ENCODE data around the gene CAMK1D. TPM values are rescaled to one million over a fixed set of nuclear protein-coding genes. Genes with fewer than 3 reads are reported as not detected.

CAMK1D gene
- total and polyA plus RNA-seq, 11 donors = 1.4 to 16.0 (median 2.5) TPM

DNA sequence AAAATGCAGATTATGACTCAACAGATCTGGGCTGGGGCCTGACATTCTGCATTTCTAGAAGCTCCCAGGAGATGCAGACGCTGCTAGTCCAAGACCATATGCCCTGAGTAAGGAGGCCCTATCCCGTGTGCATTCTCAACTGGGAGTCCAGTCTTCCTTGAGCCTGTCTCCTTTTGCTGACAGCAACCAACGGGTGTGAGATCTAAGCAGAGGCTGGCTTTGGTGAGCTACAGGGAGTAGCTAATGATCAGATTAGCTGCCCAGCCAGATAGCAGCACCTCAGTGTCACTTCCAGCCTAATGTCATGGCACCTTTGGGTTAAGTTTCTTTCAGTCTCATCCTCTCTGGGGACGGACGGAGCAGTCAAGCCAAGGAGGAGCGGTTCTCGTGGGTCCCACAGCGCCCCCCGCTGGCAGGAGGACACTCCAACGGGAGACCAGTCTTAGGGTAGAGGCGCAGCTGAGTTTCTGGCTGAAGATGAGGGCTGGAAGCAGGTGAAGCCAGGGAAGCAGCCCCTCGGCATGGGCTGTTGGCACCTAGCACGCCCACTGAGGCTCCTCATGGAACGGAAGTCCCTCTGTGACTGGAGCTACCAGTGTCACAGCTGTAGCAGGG lies 498.1 kb downstream of the CAMK1D start:
- intact Hi-C loops (cut with DNase I) = no loop called here
- H3K4me3 ChIP-seq = no peak overlapping the region
- no peak overlapping the region for H3K27ac ChIP-seq
- peaks cover 0 to 27% (median 15%) of the 10 kb centered on the region in 12 donors for H3K4me1 ChIP-seq
- no peaks in the 10 kb centered on the region for H3K9me3 ChIP-seq
- H3K27me3 ChIP-seq = peaks cover 0 to 20% (median 0%) of the 10 kb centered on the region in 9 donors
- DNase-seq = no peak
- H3K36me3 ChIP-seq = no peaks in the 10 kb centered on the region
- TF ChIP-seq, protein P1, sequence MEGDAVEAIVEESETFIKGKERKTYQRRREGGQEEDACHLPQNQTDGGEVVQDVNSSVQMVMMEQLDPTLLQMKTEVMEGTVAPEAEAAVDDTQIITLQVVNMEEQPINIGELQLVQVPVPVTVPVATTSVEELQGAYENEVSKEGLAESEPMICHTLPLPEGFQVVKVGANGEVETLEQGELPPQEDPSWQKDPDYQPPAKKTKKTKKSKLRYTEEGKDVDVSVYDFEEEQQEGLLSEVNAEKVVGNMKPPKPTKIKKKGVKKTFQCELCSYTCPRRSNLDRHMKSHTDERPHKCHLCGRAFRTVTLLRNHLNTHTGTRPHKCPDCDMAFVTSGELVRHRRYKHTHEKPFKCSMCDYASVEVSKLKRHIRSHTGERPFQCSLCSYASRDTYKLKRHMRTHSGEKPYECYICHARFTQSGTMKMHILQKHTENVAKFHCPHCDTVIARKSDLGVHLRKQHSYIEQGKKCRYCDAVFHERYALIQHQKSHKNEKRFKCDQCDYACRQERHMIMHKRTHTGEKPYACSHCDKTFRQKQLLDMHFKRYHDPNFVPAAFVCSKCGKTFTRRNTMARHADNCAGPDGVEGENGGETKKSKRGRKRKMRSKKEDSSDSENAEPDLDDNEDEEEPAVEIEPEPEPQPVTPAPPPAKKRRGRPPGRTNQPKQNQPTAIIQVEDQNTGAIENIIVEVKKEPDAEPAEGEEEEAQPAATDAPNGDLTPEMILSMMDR (IDR thresholded peaks at IDR 0.05) = peak in 3 of 12 donors; percentile 11 to 18 (median 14)
- no peak for TF ChIP-seq POLR2A (IDR thresholded peaks at IDR 0.05)
- no peak for ATAC-seq
- 56 to 65% (median 58%) methylated on average over 12 to 14 of the region's 14 CpGs for WGBS, 4 donors

DNA sequence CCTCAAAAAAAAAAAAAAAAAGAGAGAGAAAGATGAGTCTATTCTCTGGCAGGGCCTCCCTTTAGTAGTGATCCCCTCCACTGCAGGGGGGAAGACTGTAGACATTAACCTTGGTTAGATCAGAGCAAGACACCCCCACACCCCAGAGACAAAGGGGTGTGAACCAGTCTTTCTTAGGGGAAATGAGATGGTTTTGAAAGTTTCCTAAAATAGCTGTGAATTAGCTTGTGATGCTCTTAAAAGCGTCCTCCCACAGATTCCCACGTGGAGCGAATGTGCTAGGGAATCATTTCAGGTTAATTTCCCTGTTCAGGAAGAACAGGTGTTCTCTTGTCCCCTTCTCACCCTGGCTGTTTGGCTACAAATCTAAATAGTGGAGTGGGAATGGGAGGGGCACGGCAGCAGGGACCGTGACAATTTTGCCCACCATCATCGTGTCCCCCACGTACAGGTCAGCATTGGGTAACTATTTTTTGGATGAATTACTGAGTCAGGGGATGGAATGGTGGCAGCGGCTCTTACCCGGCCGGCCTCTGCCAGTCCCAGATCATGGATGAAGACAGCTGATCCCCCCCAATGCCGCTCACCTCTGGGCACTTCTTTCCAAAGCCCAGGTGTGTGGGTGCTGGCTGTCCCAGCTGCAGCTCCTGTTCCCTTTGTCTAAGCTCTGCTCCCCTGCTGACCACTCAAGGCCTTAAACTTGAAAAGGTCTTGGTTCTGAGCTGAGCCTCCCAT lies 499.3 kb downstream of the CAMK1D start:
- intact Hi-C loops (cut with DNase I) = no loop called here

DNA sequence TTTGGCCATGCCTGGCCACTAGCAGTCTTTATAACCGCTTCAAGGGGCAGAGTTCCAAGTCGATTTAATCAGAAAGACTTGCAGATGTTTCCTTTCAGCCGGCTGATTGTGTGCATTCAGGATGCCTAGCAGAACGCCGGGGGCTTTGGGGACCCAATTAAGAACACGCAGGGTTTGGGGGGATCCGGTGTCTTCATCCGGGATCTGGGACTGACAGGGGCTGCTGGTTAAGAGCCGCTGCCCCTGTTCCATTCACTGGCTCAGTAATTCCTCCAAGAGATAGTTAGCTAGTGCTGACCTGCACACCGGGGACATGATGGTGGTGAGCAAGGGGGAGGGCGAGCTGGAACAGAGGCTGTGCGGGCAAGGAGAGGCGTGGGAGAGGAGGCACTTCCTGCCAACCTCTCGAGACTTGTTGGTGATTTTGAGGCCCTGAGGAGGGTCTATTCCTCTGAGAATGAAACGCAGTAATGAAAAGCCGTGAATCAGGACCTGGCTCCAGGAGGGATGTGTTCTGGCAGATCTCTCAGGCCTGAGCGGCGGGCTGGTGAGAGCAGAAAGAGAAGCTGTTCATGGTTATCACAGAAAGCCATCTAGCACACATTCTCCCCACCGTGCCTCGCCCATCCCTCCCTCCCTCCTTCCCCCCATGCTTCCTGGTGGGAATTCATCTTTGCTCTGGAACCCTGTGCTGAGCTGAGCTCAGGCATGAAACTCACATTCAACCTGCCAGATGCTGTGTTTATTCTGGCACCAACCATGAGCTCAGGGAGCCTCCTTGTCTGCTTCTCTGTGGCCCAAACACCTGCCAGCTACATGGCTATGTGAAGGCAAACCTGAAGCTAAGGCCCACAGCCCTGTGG lies 500.2 kb downstream of the CAMK1D start:
- H3K4me1 ChIP-seq = peaks cover 0 to 24% (median 11%) of the 10 kb centered on the region in 12 donors
- intact Hi-C loops (cut with DNase I) = no loop called here
- ATAC-seq = no peak
- no peaks in the 10 kb centered on the region for H3K36me3 ChIP-seq
- no peak overlapping the region for H3K27ac ChIP-seq
- DNase-seq = no peak
- TF ChIP-seq, protein P1 (IDR thresholded peaks at IDR 0.05) = no peak
- TF ChIP-seq POLR2A (IDR thresholded peaks at IDR 0.05) = no peak
- H3K4me3 ChIP-seq = no peak overlapping the region
- no peaks in the 10 kb centered on the region for H3K9me3 ChIP-seq
- peaks cover 0 to 26% (median 0%) of the 10 kb centered on the region in 9 donors for H3K27me3 ChIP-seq
- WGBS, 4 donors = 38 to 42% (median 40%) methylated on average over 20 of the region's 20 CpGs

More for the DNA sequence above, 499.3 kb downstream of the CAMK1D start:
- DNase-seq = no peak
- TF ChIP-seq, protein P1 (IDR thresholded peaks at IDR 0.05) = no peak
- TF ChIP-seq POLR2A (IDR thresholded peaks at IDR 0.05) = no peak
- Histone ChIP-seq H3K27ac (no peak overlapping the region), H3K27me3 (peaks cover 0 to 26% (median 0%) of the 10 kb centered on the region in 9 donors), H3K9me3 (no peaks in the 10 kb centered on the region), H3K4me1 (peaks cover 0 to 27% (median 13%) of the 10 kb centered on the region in 12 donors), H3K36me3 (no peaks in the 10 kb centered on the region), H3K4me3 (no peak overlapping the region)
- WGBS, 4 donors = 79 to 86% (median 82%) methylated on average over 11 of the region's 11 CpGs
- ATAC-seq = no peak

All from heart left ventricle (tissue), 16 donors.